ENCODE results near the gene TMEM11.

The TMEM11 gene

DNA sequence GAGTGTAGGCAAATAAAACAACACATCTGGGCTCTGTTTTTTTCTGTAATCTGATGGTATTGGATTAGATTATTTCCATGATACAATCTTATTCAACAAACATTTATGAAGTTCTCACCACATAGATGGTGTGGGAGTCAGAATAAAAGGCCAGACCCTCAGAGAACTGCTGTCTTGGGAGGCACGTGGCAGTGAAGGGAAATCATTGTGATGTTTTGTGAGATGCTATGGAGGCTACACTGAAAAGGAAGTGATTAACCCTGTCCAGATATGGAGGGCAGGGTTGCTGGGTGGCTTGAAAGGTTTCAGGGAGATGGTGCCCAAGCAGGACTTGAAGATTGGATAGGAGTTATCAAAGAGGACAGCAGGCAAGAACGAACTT is 51.6 kb downstream of the TMEM11 start:
- no peak for DNase-seq
- Mint-ChIP-seq H3K4me3 (no peak overlapping the region), H3K36me3 (peaks cover 0 to 9% of the 10 kb centered on the region in 2 donors), H3K27me3 (no peaks in the 10 kb centered on the region), H3K4me1 (peaks cover 6 to 19% of the 10 kb centered on the region in 2 donors), H3K27ac (no peak overlapping the region), H3K9me3 (no peaks in the 10 kb centered on the region)
- no peak for ATAC-seq (replicated peaks)

DNA sequence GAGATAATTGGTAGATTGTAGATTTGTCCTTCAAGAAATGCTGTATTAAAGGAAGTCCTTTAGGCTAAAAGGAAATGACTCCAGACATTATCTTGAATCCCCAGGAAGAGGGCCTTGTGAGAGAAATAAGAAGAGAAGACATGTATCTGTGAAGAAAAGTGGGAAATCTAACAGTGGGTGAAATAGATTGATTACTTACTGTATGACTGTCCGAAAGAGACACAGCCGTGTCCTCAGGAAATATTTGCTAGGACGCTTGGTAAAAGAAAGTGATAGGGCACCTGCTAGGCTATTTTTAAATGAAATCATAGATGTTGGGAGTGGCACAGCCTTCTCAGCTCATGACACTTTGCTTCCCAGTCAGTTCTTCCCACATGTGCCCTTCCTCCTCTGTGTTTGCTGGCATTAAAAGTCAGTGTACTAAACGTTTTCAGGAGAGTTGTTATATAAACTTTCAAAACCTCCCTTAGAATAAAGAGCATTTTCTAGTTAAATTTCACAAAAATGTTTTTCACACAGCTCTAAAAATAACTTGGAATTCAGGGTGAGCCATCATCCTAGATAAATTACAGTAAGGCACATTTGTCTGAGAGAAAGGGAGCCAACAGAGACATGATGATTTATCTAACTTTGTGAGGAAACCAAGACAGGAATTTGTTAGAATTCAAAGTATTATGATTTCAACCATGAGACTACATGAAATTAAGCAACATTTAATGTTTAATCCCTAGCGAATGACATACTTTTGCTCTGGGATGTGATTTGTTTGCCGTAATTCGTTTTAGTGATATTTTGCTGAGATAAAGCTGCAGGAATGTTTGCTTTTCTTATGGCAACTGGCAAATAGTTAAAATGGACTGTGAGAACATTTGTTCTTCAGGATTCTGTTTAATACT is 52.2 kb downstream of the TMEM11 start:
- H3K27ac Mint-ChIP-seq, result no peak overlapping the region
- H3K9me3 Mint-ChIP-seq, result no peaks in the 10 kb centered on the region
- peaks cover 0 to 9% of the 10 kb centered on the region in 2 donors for H3K36me3 Mint-ChIP-seq
- DNase-seq (no peak), ATAC-seq (replicated peaks) (no peak)
- H3K4me1 Mint-ChIP-seq, result peaks cover 9 to 15% of the 10 kb centered on the region in 2 donors
- H3K4me3 Mint-ChIP-seq, result no peak overlapping the region
- H3K27me3 Mint-ChIP-seq, result no peaks in the 10 kb centered on the region

DNA sequence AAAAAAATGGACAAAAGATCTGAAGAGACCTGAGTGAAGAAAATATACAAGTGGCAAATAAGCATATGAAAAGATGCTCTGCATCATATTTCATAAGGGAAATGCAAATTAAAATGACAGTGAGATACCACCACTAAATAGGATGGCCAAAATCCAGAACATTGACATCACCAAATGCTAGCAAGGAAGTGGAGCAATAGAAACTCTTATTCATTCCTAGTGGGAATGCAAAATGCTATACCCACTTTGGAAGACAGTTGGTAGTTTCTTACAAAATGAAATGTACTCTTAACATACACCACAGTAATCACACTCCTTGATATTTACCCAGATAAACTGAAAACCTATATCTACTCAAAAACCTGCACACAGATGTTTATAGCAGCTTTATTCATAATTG is 53.6 kb downstream of the TMEM11 start:
- Mint-ChIP-seq H3K4me3 (no peak overlapping the region), H3K9me3 (peaks cover 3 to 6% of the 10 kb centered on the region in 2 donors), H3K36me3 (peaks cover 0 to 9% of the 10 kb centered on the region in 2 donors), H3K4me1 (peaks cover 9 to 14% of the 10 kb centered on the region in 2 donors), H3K27ac (no peak overlapping the region), H3K27me3 (no peaks in the 10 kb centered on the region)
- DNase-seq, result no peak
- ATAC-seq (replicated peaks), result no peak

DNA sequence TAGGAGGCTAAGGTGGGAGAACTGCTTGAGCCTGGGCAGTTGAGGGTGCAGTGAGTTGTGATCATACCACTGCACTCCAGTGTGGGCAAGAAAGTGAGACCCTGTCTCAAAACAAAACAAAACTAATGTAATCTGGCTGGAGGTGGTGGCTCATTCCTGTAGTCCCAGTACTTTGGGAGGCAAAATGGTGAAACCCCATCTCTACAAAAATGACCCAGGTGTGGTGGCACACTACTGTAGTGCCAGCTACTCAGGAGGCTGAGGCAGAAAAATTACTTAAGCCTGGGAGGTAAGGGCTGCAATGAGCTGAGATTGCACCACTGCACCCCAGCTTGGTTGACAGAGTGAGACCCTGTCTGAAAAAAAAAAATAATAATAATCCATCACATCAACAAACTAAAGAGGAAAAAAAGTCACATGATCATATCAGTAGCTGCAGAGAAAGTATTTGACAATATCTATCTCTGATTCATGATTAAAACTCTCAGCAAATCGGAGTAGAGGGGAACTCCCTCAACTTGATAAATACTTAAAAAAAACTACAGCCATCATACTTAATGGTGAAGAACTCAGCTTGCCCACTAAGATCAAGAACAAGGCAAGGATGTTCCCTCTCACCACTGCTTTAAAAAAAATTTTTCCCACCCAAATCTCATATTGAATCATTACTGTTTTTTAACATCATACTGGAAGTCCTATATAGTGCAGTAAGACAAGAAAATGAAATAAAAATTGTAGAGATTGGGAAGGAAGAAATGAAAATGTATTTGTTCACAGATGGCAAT is 56.2 kb downstream of the TMEM11 start:
- Mint-ChIP-seq H3K9me3 (peaks cover 8 to 21% of the 10 kb centered on the region in 2 donors), H3K27ac (no peak overlapping the region), H3K36me3 (peaks cover 12 to 25% of the 10 kb centered on the region in 2 donors), H3K4me1 (peaks cover 9 to 14% of the 10 kb centered on the region in 2 donors), H3K4me3 (no peak overlapping the region), H3K27me3 (no peaks in the 10 kb centered on the region)
- ATAC-seq (replicated peaks), result peak in 1 of 2 donors; percentile 53
- DNase-seq, result no peak

DNA sequence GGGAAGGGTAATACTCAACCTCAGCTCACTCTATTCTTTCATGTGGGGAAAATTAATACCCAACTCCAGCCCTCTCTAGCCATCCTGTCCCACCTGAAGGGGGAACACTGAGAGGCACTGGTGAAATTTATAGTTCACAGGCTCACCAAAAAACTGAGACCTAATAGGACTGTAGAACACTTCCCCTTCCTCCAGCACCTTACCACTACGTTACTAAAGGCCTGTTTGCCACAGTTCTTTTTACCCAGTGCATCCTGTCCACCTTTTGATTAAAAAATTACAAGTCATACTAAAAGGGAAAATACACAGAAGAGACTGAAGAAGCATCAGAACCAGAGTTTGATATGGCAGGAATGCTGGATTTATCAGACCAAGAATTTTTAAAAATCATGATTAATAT is 61.2 kb downstream of the TMEM11 start:
- no peak overlapping the region for H3K4me3 Mint-ChIP-seq

DNA sequence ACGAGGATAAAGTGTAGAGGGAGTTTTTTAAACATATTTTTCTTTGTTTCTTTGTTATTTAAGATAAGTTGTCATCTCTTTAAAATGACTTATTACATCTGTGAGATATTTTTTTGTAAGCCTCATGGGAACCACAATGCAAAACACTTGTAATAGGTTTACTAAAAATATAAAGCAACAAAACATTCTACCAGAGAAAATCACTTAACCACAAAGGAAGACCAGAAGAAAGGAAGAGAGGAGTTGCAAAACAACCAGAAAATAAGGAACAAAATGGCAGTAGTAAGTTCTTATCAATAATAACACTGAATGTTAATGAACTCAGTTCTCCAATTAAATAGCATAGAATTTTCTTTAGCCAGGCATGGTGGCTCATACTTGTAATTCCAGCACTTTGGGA is 64.3 kb downstream of the TMEM11 start:
- Mint-ChIP-seq H3K27me3 (no peaks in the 10 kb centered on the region), H3K27ac (no peak overlapping the region), H3K36me3 (peaks cover 34 to 49% of the 10 kb centered on the region in 2 donors), H3K9me3 (peaks cover 8 to 9% of the 10 kb centered on the region in 2 donors), H3K4me3 (no peak overlapping the region), H3K4me1 (peaks cover 0 to 2% of the 10 kb centered on the region in 2 donors)
- ATAC-seq (replicated peaks) (no peak), DNase-seq (no peak)

More for the DNA sequence above, 61.2 kb downstream of the TMEM11 start:
- no peak for ATAC-seq (replicated peaks)
- Mint-ChIP-seq H3K9me3 (peaks cover 12 to 21% of the 10 kb centered on the region in 2 donors), H3K36me3 (peaks cover 22 to 40% of the 10 kb centered on the region in 2 donors), H3K27me3 (no peaks in the 10 kb centered on the region), H3K27ac (no peak overlapping the region), H3K4me1 (peaks cover 4 to 6% of the 10 kb centered on the region in 2 donors)
- no peak for DNase-seq
